GM20000 (cell line): Measurements from ENCODE around the gene LCP1.
"Not testable (repeated sequence)": the region's sequence is repeated elsewhere in the genome, so short reads cannot be mapped to it uniquely, and the experiment has no call there.

Experiments
- DNase-seq: peaks from one replicate; pipeline ENCODE4 v3.0.0; 2012; ENCODE audit warnings: low spot score
- CTCF ChIP-seq: IDR thresholded peaks from 2 replicates; pipeline ENCODE4 v1.5.1; 2012; ENCODE audit warnings: mild to moderate bottlenecking, control low read depth; ENCODE audit errors: extremely low read depth, missing control alignments

Gene LCP1

DNA sequence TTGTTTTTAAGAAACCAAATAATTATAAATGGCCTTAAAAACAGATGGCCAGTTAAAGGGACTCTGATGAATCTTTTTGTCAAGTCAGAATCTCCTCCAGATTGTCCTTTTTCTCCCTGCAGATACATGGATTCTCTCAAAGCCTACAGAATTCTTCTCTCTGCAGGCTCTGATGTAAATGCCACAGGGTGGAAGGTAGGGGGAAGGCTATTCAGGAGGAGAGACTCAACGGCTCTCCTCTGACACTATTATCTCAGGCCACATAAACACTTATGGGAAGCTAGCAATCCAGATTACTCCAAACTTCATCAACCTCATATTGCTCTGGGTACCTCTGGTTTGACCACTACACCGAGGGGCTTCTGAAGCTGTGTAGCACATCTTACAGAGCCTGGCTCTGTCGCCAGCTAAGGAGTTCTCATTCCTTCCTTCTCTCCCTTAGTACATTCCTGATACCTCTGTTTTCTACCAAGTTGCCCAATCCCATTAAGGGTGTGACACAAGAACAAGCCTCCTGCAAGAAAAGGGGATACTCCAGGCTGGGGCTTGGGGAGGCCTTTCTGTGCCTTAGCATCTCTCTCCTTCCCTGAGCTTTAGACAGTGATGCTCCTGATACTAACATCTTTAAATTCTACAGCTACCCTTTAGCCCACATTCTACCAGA is 14.9 kb downstream of the LCP1 start:
- no peak for DNase-seq
- no peak for TF ChIP-seq CTCF

GRCh38 chr13:46166224-46166584 is 15.8 kb downstream of the LCP1 start:
- TF ChIP-seq CTCF: no peak
- DNase-seq: no peak

GRCh38 chr13:46165485-46166223 is 16.3 kb downstream of the LCP1 start:
- TF ChIP-seq CTCF: no peak
- DNase-seq: peak; percentile 73

DNA sequence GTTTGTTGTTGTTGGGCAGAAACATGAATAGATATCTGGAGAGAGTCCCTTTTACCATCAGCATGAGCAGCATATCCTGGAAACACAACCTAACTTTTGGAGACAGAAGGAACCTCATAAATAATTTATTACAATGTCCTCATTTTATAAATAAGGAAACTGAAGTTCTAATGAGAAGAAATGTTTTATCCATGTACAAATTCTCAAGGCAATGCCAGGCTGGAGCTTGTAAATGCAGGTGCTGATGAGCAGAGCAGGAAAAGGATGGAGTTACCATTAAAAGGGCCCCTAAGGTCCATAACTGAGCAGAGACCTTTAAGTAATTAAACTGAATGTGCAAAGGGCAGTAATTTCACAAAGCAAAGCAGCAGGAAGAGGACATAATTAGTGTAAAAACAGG is 17.3 kb downstream of the LCP1 start:
- DNase-seq: no peak
- TF ChIP-seq CTCF: no peak

GRCh38 chr13:46162741-46163140 is 19.2 kb downstream of the LCP1 start:
- DNase-seq: not testable (repeated sequence)

DNA sequence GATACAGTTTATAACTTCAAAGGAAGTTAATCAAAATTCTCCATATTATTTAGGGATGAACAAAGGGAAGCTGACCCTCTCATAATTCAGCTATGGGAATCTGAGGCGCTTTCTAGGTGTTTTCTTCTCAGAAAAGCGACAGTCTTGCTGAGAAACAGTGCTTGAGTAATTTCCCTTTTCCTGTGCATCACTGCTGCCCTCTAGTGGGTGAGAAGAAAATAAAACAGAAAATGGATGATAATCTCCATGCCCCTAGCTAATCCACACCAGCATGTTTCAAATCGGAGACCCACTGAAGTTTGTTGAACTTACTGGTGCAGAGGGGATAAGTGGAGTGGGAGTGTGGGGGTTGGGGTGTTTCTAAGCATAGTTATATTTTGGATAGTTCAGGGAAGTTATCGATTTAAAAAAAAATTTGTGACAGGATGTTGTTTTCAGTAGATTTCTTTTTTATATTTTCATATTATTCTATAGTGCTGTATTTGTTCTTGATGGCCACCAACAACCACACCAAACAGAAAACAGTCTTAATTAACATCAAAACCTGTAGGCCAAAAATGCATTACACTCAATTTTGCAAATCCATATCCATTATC is 21.4 kb downstream of the LCP1 start:
- TF ChIP-seq CTCF: peak; percentile 65
- DNase-seq: peak; percentile 76

GRCh38 chr13:46160065-46160464 is 21.9 kb downstream of the LCP1 start:
- no peak for DNase-seq
- TF ChIP-seq CTCF: no peak
